ENCODE measurements around the gene MRPS5.

DNA sequence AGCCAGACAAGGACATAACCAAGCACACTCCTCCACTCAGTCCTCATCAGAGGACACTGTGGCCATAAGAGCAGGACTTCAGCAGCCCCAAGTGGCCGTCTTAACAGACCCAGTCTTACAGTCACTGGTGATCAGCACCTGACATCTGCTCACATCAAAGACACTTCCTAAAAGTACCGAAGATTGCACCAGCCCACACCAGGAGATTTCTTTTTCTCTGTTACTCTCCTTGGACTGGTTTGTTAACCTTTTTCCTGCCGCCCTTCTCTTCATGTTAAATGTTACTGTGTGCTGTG is 44.1 kb downstream of the MRPS5 start:
- TF ChIP-seq, protein P1, sequence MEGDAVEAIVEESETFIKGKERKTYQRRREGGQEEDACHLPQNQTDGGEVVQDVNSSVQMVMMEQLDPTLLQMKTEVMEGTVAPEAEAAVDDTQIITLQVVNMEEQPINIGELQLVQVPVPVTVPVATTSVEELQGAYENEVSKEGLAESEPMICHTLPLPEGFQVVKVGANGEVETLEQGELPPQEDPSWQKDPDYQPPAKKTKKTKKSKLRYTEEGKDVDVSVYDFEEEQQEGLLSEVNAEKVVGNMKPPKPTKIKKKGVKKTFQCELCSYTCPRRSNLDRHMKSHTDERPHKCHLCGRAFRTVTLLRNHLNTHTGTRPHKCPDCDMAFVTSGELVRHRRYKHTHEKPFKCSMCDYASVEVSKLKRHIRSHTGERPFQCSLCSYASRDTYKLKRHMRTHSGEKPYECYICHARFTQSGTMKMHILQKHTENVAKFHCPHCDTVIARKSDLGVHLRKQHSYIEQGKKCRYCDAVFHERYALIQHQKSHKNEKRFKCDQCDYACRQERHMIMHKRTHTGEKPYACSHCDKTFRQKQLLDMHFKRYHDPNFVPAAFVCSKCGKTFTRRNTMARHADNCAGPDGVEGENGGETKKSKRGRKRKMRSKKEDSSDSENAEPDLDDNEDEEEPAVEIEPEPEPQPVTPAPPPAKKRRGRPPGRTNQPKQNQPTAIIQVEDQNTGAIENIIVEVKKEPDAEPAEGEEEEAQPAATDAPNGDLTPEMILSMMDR (conservative IDR thresholded peaks at IDR 0.05; ENCODE audit: low read length): no peak
- no peak for TF ChIP-seq EZH2phosphoT487 (IDR thresholded peaks at IDR 0.05; ENCODE audit: borderline replicate concordance, low read depth, low read length)

All from OCI-LY7 (cell line).